Hepatocyte (in vitro differentiated cells): ENCODE results near the gene BACH2. TPM values are rescaled to one million over a fixed set of nuclear protein-coding genes. Genes with fewer than 3 reads are reported as not detected.
A peak's percentile ranks its signal among the peaks of the same experiment; 100 is the strongest.

Experiments
- DNase-seq: peaks from one replicate; pipeline ENCODE4 v3.0.0-alpha.2; 2016; ENCODE audit warnings: low spot score
- H2AFZ ChIP-seq: fragments of 200-600 bp; sonication (generic); 2 replicates; pipeline ENCODE4 v1.6.0; 2016; ENCODE audit warnings: antibody characterized with exemption, mild to moderate bottlenecking
- H3K27ac ChIP-seq: fragments of 200-600 bp; sonication (generic); 2 replicates; pipeline ENCODE4 v1.5.1; 2016; ENCODE audit warnings: mild to moderate bottlenecking
- H3K27me3 ChIP-seq: fragments of 200-600 bp; sonication (generic); 2 replicates; pipeline ENCODE4 v1.6.1; 2016
- H3K36me3 ChIP-seq: fragments of 200-600 bp; sonication (generic); replicated peaks from 2 replicates; pipeline ENCODE4 v1.5.1; 2016; ENCODE audit warnings: low read depth; ENCODE audit not compliant: insufficient read depth
- H3K4me1 ChIP-seq: fragments of 200-600 bp; sonication (generic); 2 replicates; pipeline ENCODE4 v1.5.1; 2016; ENCODE audit warnings: mild to moderate bottlenecking, moderate library complexity; ENCODE audit not compliant: insufficient read depth
- H3K4me2 ChIP-seq: fragments of 200-600 bp; sonication (generic); 2 replicates; pipeline ENCODE4 v1.6.0; 2016
- H3K4me3 ChIP-seq: fragments of 200-600 bp; sonication (generic); 2 replicates; pipeline ENCODE4 v1.5.1; 2016; ENCODE audit warnings: mild to moderate bottlenecking
- H3K79me2 ChIP-seq: fragments of 200-600 bp; sonication (generic); 2 replicates; pipeline ENCODE4 v1.6.0; 2017; ENCODE audit warnings: mild to moderate bottlenecking
- H3K9me2 ChIP-seq: fragments of 200-600 bp; sonication (generic); replicated peaks from 2 replicates; pipeline ENCODE4 v1.6.0; 2017; ENCODE audit warnings: mild to moderate bottlenecking; ENCODE audit not compliant: insufficient read depth
- H3K9me3 ChIP-seq: fragments of 200-600 bp; sonication (generic); 2 replicates; pipeline ENCODE4 v1.5.1; 2016; ENCODE audit warnings: low read depth, mild to moderate bottlenecking
- H4K20me1 ChIP-seq: fragments of 200-600 bp; sonication (generic); 2 replicates; pipeline ENCODE4 v1.6.0; 2016; ENCODE audit warnings: mild to moderate bottlenecking; ENCODE audit not compliant: insufficient read depth, poor library complexity, severe bottlenecking
- CTCF ChIP-seq: fragments of 200-600 bp; sonication (generic); IDR thresholded peaks from 2 replicates; pipeline ENCODE4 v1.5.1; 2016; ENCODE audit warnings: antibody characterized with exemption, mild to moderate bottlenecking; ENCODE audit not compliant: poor library complexity
- EZH2 ChIP-seq: fragments of 200-600 bp; sonication (generic); IDR thresholded peaks from 2 replicates; pipeline ENCODE4 v1.6.1; 2016; ENCODE audit warnings: antibody characterized with exemption, mild to moderate bottlenecking, borderline replicate concordance
- EZH2phosphoT487 ChIP-seq: fragments of 200-600 bp; sonication (generic); IDR thresholded peaks from one replicate; pipeline ENCODE4 v1.6.1; 2018; ENCODE audit warnings: antibody characterized with exemption, mild to moderate bottlenecking, low read depth, moderate library complexity; ENCODE audit not compliant: unreplicated experiment, severe bottlenecking
- WGBS: methylation state at CpG from one replicate; pipeline ENCODE4 v1.1.6; 2016; ENCODE audit warnings: low lambda C conversion rate; ENCODE audit errors: missing lambda C conversion rate; 5-methylcytosine and 5-hydroxymethylcytosine counted together
- polyA plus RNA-seq: library from polyadenylated mRNA; unstranded; fragments of >200 nt; fragmentation: Nextera tagmentation; extraction: Ambion mirVana; gene quantifications from 2 replicates; pipeline ENCODE4 v1.2.1, GENCODE V29; 2016
- total RNA-seq: library from RNA; depleted of rRNA; stranded (reverse); fragments of >200 nt; gene quantifications from 2 replicates; pipeline ENCODE4 v1.2.3, GENCODE V29; 2014

The BACH2 gene
- total and polyA plus RNA-seq, 2 experiments from 2014 or later: 2.3 to 2.6 TPM

- H3K4me2 ChIP-seq: peak overlapping the region; percentile 61
- H3K27ac ChIP-seq: peak overlapping the region; percentile 33
- WGBS: 47% methylated on average over 5 of the region's 5 CpGs
- peaks cover 27% of the 10 kb centered on the region for H3K4me1 ChIP-seq
- H3K9me2 ChIP-seq: no peaks in the 10 kb centered on the region
- no peak overlapping the region for H2AFZ ChIP-seq
- DNase-seq: no peak
- TF ChIP-seq EZH2phosphoT487: no peak
- TF ChIP-seq CTCF: no peak
- TF ChIP-seq EZH2: no peak
- no peak overlapping the region for H3K4me3 ChIP-seq
- no peaks in the 10 kb centered on the region for H3K79me2 ChIP-seq
- H3K27me3 ChIP-seq: no peaks in the 10 kb centered on the region
- H4K20me1 ChIP-seq: no peaks in the 10 kb centered on the region
- H3K36me3 ChIP-seq: no peaks in the 10 kb centered on the region
- H3K9me3 ChIP-seq: no peaks in the 10 kb centered on the region
These were observed 317.9 kb downstream of the BACH2 start for GRCh38 chr6:89978749-89979145.

- Histone ChIP-seq H4K20me1 (no peaks in the 10 kb centered on the region), H3K9me2 (no peaks in the 10 kb centered on the region), H3K79me2 (no peaks in the 10 kb centered on the region), H3K27me3 (no peaks in the 10 kb centered on the region), H3K9me3 (no peaks in the 10 kb centered on the region), H3K4me1 (peaks cover 27% of the 10 kb centered on the region), H3K4me3 (no peak overlapping the region), H2AFZ (no peak overlapping the region), H3K4me2 (peak overlapping the region; percentile 61), H3K27ac (peak overlapping the region; percentile 60), H3K36me3 (no peaks in the 10 kb centered on the region)
- TF ChIP-seq CTCF: no peak
- TF ChIP-seq EZH2: no peak
- no peak for TF ChIP-seq EZH2phosphoT487
- DNase-seq: peak; percentile 44
- WGBS: 42% methylated on average over 8 of the region's 8 CpGs
These were observed 318.6 kb downstream of the BACH2 start for GRCh38 chr6:89977808-89978748.

- H2AFZ ChIP-seq: no peak overlapping the region
- 84% methylated on average over 3 of the region's 3 CpGs for WGBS
- no peaks in the 10 kb centered on the region for H3K9me3 ChIP-seq
- H3K27me3 ChIP-seq: no peaks in the 10 kb centered on the region
- H3K79me2 ChIP-seq: no peaks in the 10 kb centered on the region
- H3K36me3 ChIP-seq: no peaks in the 10 kb centered on the region
- no peak for TF ChIP-seq EZH2phosphoT487
- TF ChIP-seq EZH2: no peak
- peaks cover 27% of the 10 kb centered on the region for H3K4me1 ChIP-seq
- no peak overlapping the region for H3K4me3 ChIP-seq
- H3K9me2 ChIP-seq: no peaks in the 10 kb centered on the region
- no peak overlapping the region for H3K4me2 ChIP-seq
- DNase-seq: no peak
- H3K27ac ChIP-seq: no peak overlapping the region
- H4K20me1 ChIP-seq: no peaks in the 10 kb centered on the region
These were observed 320.0 kb downstream of the BACH2 start for GRCh38 chr6:89976694-89977020.

GRCh38 chr6:89975991-89976693, 320.5 kb downstream of the BACH2 start:
- Histone ChIP-seq H3K4me1 (peaks cover 27% of the 10 kb centered on the region), H3K27me3 (no peaks in the 10 kb centered on the region), H3K9me3 (no peaks in the 10 kb centered on the region), H3K27ac (no peak overlapping the region), H3K4me3 (no peak overlapping the region), H3K9me2 (no peaks in the 10 kb centered on the region), H3K4me2 (no peak overlapping the region), H3K79me2 (no peaks in the 10 kb centered on the region), H2AFZ (no peak overlapping the region), H3K36me3 (no peaks in the 10 kb centered on the region), H4K20me1 (no peaks in the 10 kb centered on the region)
- TF ChIP-seq EZH2phosphoT487: no peak
- no peak for TF ChIP-seq EZH2
- TF ChIP-seq CTCF: no peak
- 74% methylated on average over 12 of the region's 12 CpGs for WGBS
- no peak for DNase-seq
